A673 (cell line): ENCODE results near the gene GPR15.

ENCODE experiments used
- EZH2 ChIP-seq: fragments of 200-600 bp; sonication (generic); IDR thresholded peaks from 2 replicates; pipeline ENCODE4 v1.6.1; 2017; ENCODE audit warnings: borderline replicate concordance, low read depth, mild to moderate bottlenecking, mixed read lengths, antibody characterized with exemption, low read length; ENCODE audit not compliant: poor library complexity, severe bottlenecking
- TF ChIP-seq, protein P1 (sequence below): fragments of 300-800, 200-600 bp; sonication (generic); conservative IDR thresholded peaks from 2 replicates; pipeline ENCODE4 v1.5.1; 2017; ENCODE audit warnings: low read depth, mild to moderate bottlenecking, antibody characterized with exemption, low read length, moderate library complexity, mixed read lengths

DNA sequence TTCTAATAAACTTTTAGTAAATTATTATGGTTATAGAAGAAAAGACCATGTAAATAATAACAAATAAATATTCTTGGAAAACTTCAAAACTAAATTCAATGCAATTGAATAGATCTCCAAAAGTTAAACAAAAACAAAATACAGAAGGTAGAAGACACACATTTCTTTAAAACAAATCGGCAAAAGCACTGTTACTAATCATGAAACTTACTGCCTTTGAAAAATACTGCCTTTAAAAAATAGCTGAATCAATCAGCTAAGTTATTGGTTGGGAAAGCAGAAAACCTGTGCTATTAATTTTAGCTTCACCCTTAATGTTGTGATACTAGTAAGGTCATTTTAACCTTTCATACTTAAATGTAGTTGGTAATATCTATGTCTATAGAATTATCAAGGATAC is 3.0 kb downstream of the GPR15 start:
- TF ChIP-seq, protein P1, sequence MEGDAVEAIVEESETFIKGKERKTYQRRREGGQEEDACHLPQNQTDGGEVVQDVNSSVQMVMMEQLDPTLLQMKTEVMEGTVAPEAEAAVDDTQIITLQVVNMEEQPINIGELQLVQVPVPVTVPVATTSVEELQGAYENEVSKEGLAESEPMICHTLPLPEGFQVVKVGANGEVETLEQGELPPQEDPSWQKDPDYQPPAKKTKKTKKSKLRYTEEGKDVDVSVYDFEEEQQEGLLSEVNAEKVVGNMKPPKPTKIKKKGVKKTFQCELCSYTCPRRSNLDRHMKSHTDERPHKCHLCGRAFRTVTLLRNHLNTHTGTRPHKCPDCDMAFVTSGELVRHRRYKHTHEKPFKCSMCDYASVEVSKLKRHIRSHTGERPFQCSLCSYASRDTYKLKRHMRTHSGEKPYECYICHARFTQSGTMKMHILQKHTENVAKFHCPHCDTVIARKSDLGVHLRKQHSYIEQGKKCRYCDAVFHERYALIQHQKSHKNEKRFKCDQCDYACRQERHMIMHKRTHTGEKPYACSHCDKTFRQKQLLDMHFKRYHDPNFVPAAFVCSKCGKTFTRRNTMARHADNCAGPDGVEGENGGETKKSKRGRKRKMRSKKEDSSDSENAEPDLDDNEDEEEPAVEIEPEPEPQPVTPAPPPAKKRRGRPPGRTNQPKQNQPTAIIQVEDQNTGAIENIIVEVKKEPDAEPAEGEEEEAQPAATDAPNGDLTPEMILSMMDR, result no peak
- TF ChIP-seq EZH2, result no peak
